NCI-H1694 (cell line): Measurements from ENCODE around the gene CLN5.
"Not testable (repeated sequence)": the region's sequence is repeated elsewhere in the genome, so short reads cannot be mapped to it uniquely, and the experiment has no call there.

Experiments used
- DNase-seq: peaks from one replicate; lab custom pipeline; 2025; lab: John Stamatoyannopoulos, UW

CLN5 gene

GRCh38 chr13:76991796-76992547, at the start of gene CLN5:
CLN5 (plus strand) TSS chr13:76992081; CDS start chr13:76992099, 18 bp downstream.
- peak; percentile 81 for DNase-seq

GRCh38 chr13:76942363-76942762, 49.5 kb upstream of the CLN5 start:
- no peak for DNase-seq

GRCh38 chr13:76943646-76944045, 48.2 kb upstream of the CLN5 start:
- DNase-seq = no peak

- DNase-seq = no peak
These were observed 47.4 kb upstream of the CLN5 start for GRCh38 chr13:76944456-76944855.

- DNase-seq = no peak
These were observed 43.7 kb upstream of the CLN5 start, which contains the start of gene ACOD1 for GRCh38 chr13:76948149-76948548. ACOD1 (plus strand) TSS chr13:76948511; CDS start chr13:76948559, 48 bp downstream.

- DNase-seq = no peak
These were observed 41.8 kb upstream of the CLN5 start for GRCh38 chr13:76950101-76950500.

- no peak for DNase-seq
These were observed 37.9 kb upstream of the CLN5 start for GRCh38 chr13:76953968-76954367.

GRCh38 chr13:76954538-76954937, 37.3 kb upstream of the CLN5 start:
- no peak for DNase-seq

- DNase-seq = no peak
These were observed 36.7 kb upstream of the CLN5 start for GRCh38 chr13:76955193-76955592.

- no peak for DNase-seq
These were observed 36.2 kb upstream of the CLN5 start for GRCh38 chr13:76955661-76956060.

- no peak for DNase-seq
These were observed 32.9 kb upstream of the CLN5 start for GRCh38 chr13:76958841-76959432.

- not testable (repeated sequence) for DNase-seq
These were observed 32.1 kb upstream of the CLN5 start for GRCh38 chr13:76959734-76960133.

- peak; percentile 9 for DNase-seq
These were observed 26.0 kb upstream of the CLN5 start for GRCh38 chr13:76965759-76966421.

GRCh38 chr13:76967031-76967430, 24.9 kb upstream of the CLN5 start:
- no peak for DNase-seq

- DNase-seq = peak; percentile 87
These were observed 23.8 kb upstream of the CLN5 start for GRCh38 chr13:76968041-76968440.

- no peak for DNase-seq
These were observed 22.2 kb upstream of the CLN5 start for GRCh38 chr13:76969488-76970365.

GRCh38 chr13:76971215-76971614, 20.7 kb upstream of the CLN5 start:
- no peak for DNase-seq

- DNase-seq = no peak
These were observed 19.7 kb upstream of the CLN5 start for GRCh38 chr13:76971851-76972829.

GRCh38 chr13:76973920-76974617, 17.8 kb upstream of the CLN5 start:
- DNase-seq = no peak

- no peak for DNase-seq
These were observed 17.3 kb upstream of the CLN5 start for GRCh38 chr13:76974618-76974975.
